NK-92 (cell line): ENCODE measurements around the gene PPP6R2.
"Not testable (repeated sequence)": the region's sequence is repeated elsewhere in the genome, so short reads cannot be mapped to it uniquely, and the experiment has no call there.

Source experiments
- DNase-seq: peaks from one replicate; lab custom pipeline; 2025; ENCODE audit not compliant: unreplicated experiment; lab: John Stamatoyannopoulos, UW

Gene PPP6R2

DNA sequence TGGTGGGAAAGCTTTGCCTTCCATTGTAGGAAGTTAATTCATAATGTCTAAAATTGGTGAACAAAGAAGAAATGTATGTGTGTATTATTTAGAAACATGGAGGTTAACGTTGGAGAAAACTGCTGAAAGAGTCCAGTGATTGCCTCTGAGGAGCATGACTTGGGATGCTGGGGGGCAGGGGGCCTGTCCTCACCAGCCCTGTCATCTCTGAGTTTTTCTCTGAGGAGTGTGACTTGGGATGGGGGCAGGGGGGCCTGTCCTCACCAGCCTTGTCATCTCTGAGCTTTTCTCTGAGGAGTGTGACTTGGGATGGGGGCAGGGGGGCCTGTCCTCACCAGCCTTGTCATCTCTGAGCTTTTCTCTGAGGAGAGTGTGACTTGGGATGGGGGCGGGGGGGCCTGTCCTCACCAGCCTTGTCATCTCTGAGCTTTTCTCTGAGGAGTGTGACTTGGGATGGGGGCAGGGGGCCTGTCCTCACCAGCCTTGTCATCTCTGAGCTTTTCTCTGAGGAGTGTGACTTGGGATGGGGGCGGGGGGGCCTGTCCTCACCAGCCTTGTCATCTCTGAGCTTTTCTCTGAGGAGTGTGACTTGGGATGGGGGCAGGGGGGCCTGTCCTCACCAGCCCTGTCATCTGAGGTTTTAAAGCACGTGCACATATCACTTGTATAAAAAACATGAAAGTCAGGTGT is 54.4 kb downstream of the PPP6R2 start:
- not testable (repeated sequence) for DNase-seq

DNA sequence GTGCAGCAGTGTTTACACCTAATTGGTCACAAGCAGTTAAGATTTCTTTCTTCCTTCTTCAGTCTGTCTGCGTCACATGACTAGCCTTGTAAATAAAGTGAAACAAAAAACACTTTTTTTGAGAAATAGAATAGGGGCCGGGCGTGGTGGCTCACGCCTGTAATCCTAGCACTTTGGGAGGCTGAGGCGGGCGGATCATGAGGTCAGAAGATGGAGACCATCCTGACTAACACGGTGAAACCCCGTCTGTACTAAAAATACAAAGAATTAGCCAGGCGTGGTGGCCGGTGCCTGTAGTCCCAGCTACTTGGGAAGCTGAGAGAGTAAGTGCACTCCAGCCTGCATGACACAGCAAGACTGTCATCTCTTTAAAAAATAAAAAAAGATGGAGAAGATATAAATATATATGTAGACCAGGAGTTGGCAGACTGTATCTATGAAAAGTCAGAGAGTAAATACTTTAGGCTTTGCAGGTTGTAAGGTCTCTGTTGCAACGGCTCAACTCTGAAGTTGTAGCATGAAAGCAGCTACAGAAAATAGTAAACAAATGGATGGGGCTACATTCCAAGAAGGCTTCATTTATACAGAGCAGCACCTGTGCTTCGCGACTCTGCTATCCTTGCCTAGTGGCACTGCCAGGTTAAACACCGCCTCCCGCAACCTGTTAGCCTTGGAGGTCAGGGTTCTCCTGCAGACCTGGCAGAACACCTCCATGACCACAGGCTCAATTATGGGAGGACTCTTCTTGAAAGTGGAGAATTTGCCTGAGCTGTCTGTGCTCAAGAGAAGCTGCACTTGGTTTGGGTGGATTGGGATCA is 55.9 kb downstream of the PPP6R2 start:
- DNase-seq: no peak

- DNase-seq: no peak
Observed at GRCh38 chr22:50399751-50400331, 56.7 kb downstream of the PPP6R2 start.

DNA sequence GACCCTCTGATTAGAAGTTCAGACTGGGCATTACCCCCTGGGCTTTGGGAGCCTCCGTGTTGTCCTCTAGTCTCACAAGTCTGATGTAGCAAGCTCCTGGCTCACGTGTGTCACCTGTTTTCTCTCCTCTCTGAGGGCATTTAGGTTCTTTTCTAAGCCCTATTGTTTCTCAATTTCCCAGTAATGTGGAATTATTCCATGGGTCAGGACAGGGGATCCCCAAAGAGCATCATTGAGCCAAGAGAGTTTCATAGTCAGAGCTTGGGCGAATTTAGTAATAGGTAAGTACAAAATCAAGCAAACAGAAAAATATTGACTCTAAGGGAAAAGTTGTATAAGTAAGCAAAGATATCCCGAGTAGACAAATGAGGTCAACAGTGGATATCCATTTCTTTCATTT is 57.3 kb downstream of the PPP6R2 start:
- DNase-seq: no peak

GRCh38 chr22:50400931-50401330 is 57.8 kb downstream of the PPP6R2 start:
- DNase-seq: no peak

DNA sequence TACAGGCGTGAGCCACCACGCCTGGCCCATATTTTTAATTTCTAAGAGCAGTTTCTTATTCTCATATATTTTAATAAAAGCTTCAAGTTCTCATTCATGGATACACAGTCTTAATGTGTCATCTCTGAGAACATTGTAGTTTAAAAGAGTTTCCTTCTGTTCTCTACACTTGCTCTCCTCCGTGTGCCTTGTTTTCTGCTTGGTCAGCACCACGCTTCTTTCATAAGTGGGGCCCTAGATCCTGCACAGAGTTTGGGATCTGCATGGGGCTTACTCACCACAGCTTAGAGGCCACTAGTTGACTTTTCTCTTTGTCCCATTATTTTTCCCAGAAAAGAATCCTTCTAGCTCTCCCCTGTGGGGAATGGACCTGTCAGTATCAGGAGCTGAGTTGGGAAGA is 58.8 kb downstream of the PPP6R2 start:
- no peak for DNase-seq

DNA sequence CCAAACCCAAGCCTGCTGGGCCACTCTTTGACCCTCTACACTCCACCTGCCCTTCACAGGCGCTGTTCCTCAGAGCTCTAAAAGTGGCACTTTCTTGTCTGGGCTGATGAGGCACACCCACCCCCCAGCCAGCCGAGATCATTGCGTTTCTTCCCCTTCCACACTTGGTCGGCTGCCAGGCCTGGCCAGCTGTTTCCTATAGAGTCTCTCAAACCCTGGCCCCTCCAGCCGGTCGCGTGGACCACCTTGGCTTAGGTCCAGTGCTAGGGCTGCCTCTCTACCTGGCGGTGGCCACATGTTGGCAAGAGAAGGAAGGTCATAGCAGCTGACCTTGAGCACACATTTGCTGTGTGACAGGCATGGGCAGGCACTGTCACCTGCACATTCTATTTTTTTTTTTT is 60.6 kb downstream of the PPP6R2 start:
- DNase-seq: no peak

GRCh38 chr22:50406416-50407170 is 63.5 kb downstream of the PPP6R2 start:
- DNase-seq: no peak

- no peak for DNase-seq
Observed at GRCh38 chr22:50408311-50408710, 65.2 kb downstream of the PPP6R2 start.

DNA sequence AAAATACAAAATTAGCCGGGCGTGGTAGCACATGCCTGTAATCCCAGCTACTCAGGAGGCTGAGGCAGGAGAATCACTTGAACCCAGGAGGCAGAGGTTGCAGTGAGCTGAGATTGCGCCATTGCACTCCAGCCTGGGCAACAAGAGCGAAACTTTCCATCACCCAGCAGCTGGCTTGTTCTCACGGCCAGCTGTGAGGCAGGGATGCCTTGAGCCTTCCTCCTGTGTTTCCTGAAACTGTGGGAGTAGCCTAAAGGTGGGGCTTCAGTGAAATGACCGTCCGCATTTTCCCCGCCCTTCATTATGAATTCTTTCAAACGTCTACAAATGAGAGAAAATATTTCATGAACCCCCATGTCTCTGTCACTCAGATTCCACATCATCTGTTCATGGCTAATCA is 65.8 kb downstream of the PPP6R2 start:
- DNase-seq: not testable (repeated sequence)

DNA sequence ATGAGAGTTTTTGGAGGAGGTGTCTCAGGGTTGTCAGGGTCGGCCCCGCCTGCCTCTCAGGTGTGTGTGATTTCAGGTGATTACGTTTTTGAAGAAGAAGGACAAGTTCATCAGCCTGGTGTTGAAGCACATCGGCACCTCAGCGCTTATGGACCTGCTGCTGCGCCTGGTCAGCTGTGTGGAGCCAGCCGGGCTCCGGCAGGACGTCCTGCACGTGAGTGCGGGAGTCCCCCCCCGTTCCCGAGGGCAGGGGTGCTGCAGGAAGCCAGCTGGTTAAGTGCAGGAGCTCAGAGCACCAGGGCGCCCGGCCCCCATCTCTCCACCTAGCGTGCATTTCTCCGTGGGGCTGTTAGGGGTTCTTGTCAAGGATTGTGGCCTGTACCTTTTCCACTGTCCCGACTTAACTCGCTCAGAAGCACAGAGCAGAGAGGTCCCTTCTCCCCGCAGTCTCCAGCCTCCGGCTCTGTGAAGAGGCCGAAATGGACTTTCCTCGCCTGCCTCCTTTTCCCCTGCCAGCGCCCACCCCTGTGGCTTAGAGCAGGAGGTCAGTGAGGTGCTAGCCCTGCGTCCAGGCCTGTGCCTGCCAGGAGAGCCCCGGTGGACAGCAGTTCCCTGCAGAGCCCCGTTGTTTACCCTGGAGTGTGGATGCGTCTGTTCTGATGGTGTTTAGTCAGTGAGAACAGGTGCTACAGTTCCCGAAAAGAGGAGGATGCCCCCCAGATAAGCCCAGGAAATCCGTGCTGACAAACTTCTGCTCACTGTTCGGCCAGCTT is 71.5 kb downstream of the PPP6R2 start:
- no peak for DNase-seq

GRCh38 chr22:50415426-50415825 is 72.3 kb downstream of the PPP6R2 start:
- no peak for DNase-seq

GRCh38 chr22:50416996-50417395 is 73.9 kb downstream of the PPP6R2 start:
- no peak for DNase-seq

DNA sequence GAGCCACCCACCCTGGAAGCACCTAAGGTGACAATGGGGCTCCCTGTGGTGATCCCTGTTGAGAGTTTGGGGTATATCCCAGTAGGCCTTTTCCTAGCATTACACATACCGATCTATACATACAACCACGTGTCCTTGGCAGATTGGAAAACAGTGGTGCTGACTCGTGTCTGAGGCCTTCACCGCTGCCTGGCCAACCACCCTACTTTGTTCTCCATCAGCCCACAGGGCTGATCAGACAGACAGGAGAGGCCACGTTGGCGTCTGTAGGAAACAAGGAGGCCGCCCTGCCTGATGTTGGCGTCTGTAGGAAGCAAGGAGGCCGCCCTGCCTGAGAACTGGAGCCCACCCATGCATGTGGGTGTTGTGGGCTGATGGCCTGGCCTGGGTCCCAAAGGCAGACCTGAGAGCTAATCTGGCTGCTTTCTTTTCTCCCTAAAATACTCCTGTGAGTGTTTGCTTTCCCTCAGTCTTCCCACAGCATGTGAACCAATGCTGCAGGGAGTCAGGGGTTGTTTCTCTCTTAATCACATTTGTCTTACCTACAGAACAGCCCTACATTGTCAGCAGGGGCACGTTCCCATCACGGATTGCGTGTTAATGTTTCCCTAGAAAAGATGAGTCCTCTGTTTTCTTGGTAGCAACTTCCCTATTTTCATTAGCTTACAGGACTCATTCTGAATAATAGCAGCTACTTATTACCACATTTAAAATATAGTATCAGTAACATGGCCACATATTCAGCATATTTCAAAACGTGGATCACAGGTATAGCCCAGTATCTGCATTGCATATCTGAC is 74.5 kb downstream of the PPP6R2 start:
- DNase-seq: no peak

DNA sequence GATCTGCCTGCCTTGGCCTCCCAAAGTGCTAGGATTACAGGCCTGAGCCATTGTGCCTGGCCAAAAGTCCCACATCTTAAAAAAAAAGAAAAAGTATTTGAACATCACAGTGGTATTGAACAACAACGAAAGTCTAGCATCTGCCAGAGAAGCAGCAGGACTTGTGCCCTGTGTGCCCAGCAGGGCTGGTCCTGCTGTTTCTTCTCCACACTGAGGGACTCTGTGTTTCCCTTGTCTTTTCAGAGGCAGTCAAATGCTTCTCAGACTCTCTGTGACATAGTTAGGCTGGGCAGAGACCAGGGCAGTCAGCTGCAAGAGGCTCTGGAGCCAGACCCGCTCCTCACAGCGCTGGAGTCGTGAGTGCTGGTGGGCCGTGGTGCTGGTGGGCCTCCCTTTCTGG is 75.5 kb downstream of the PPP6R2 start:
- DNase-seq: no peak

- no peak for DNase-seq
Observed at GRCh38 chr22:50419116-50419515, 76.0 kb downstream of the PPP6R2 start.

DNA sequence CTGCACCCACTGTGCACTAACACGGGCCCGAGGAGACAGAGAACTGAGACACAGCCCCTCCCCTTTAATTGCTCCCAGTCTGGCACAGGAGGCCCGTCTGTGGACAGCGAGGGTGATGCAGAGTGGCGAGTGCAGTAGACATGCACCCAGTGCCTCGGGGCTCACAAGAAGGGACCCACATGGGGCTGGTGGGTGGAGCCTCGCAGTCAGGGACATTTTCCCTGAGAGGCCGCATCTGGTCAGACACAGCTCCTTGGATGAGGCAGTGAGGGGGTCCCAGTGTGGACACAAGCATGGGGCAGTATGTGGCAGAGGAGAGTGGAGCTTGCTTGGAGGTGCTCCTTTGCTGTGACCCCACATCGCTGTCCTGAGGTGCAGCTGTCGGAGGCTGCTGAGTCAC is 76.9 kb downstream of the PPP6R2 start:
- no peak for DNase-seq

- no peak for DNase-seq
Observed at GRCh38 chr22:50420581-50420980, 77.5 kb downstream of the PPP6R2 start.

DNA sequence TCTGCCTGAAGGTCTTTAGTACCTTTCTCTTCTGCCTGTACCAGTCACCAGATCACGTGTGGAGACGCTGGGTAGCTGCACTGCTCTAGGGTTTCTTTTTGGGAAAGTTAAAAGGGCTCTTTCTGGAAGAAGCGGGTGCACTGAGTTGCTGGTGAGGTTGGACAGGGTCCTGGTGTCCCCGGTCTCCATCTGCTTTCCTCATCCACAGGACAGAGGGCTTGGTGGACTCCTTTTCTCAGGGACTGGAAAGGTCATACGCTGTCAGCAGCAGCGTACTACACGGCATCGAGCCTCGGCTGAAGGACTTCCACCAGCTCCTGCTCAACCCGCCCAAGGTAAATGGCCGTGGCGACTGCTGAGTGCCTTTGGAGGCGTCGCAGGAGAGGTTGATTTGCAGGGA is 78.9 kb downstream of the PPP6R2 start:
- no peak for DNase-seq
